Sigmoid colon (tissue), 7 donors: Measurements from ENCODE around the gene SNX19. TPM values are rescaled to one million over a fixed set of nuclear protein-coding genes. Genes with fewer than 3 reads are reported as not detected.

Source experiments
- DNase-seq: peaks from one replicate; pipeline ENCODE4 v3.0.0-alpha.2; 2019
- H3K27ac ChIP-seq, 4 donors: fragments of 200-600 bp; sonication (generic); one replicate each; pipeline ENCODE4 v1.5.1; 2016 to 2019; ENCODE audit warnings: mild to moderate bottlenecking in 1 of 4
- H3K27me3 ChIP-seq, 3 donors: fragments of 200-600 bp; sonication (generic); one replicate each; pipeline ENCODE4 v1.5.1; 2019; ENCODE audit warnings: mild to moderate bottlenecking in 1 of 3
- H3K36me3 ChIP-seq, 4 donors: fragments of 200-600 bp; sonication (generic); one replicate each; pipeline ENCODE4 v1.5.1; 2016 to 2019
- H3K4me1 ChIP-seq, 4 donors: fragments of 200-600 bp; sonication (generic); one replicate each; pipeline ENCODE4 v1.5.1; 2017 to 2019
- H3K4me3 ChIP-seq, 4 donors: fragments of 200-600 bp; sonication (generic); one replicate each; pipeline ENCODE4 v1.5.1; 2017 to 2019; ENCODE audit warnings: mild to moderate bottlenecking in 2 of 4, moderate library complexity in 1 of 4
- H3K9me3 ChIP-seq, 4 donors: fragments of 200-600 bp in 3 of 4; sonication (generic) in 3 of 4; one replicate each; pipeline versions ENCODE4 v1.5.1 to v1.6.1; 2013 to 2019
- EP300 ChIP-seq, 4 donors: sonication (generic); formaldehyde crosslinking; IDR thresholded peaks; one replicate each; pipeline ENCODE4 v1.6.1; 2017; ENCODE audit warnings: antibody characterized with exemption in 4 of 4
- POLR2A ChIP-seq, 2 donors: fragments of 450-650 bp; IDR thresholded peaks; one replicate each; pipeline ENCODE4 v1.6.1; 2016; ENCODE audit warnings: antibody characterized with exemption in 2 of 2, mild to moderate bottlenecking in 2 of 2, moderate library complexity in 2 of 2
- POLR2AphosphoS5 ChIP-seq, 4 donors: sonication (generic); formaldehyde crosslinking; IDR thresholded peaks; one replicate each; pipeline ENCODE4 v1.6.1; 2017; ENCODE audit warnings: antibody characterized with exemption in 4 of 4
- WGBS, 2 donors: extraction: QIAGEN DNeasy Blood & Tissue Kit; methylation state at CpG; one replicate each; pipeline ENCODE4 v1.1.7; 2013; 5-methylcytosine and 5-hydroxymethylcytosine counted together
- intact Hi-C: fragments of 100-400 bp; cut with DNase I; formaldehyde crosslinking; loops from one replicate; pipeline ENCODE4 v1.15.1; 2023
- polyA plus RNA-seq, 3 donors: library from polyadenylated mRNA; stranded (reverse); fragments of 200-250 nt; gene quantifications; one replicate each; pipeline ENCODE4 v1.2.3, GENCODE V29; 2013
- total RNA-seq, 4 donors: library from RNA; depleted of rRNA; stranded (reverse); fragments of >200 nt; gene quantifications; one replicate each; pipeline ENCODE4 v1.1.0, GENCODE V29; 2016
- TF ChIP-seq, protein P1 (sequence below), 4 experiments: fragments of 450-650 bp in 3 of 4; fragments of 200-600 bp in 1 of 4; IDR thresholded peaks; one replicate each; pipeline ENCODE4 v1.5.1; 2016 to 2019; ENCODE audit warnings: antibody characterized with exemption in 4 of 4, mild to moderate bottlenecking in 3 of 4, moderate library complexity in 2 of 4
- donor health status: healthy with polysubstance abuse.
- donor health status: Bipolar disorder and iron deficiency.
- donor health status: healthy.

SNX19 gene
- total and polyA plus RNA-seq, 7 donors = 14.1 to 124 (median 72.1) TPM

DNA sequence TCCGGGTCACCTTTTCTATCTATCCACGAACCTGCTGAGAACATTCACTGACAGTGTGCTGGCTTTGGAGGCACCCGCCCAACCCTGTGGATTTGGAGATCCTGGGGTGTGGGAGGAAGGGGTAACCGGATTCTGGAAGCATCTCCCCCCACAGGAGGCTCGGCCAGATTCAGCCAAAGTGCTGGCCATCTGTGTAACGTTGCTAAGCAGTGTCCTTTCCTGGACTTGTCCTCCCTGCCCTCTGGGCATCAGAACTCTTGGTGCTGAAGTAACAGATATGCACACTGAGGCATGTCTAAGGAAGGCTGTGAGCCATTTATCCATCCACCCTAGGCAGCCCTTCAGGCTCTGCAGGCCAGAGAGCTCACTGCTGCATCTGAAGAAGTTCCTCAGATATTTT lies 85.7 kb downstream of the SNX19 start:
- Histone ChIP-seq H3K4me1 (peaks cover 0 to 49% (median 46%) of the 10 kb centered on the region in 4 donors), H3K4me3 (no peak overlapping the region), H3K27me3 (no peaks in the 10 kb centered on the region), H3K36me3 (no peaks in the 10 kb centered on the region), H3K27ac (peak overlapping the region; percentile 35 to 60 (median 44)), H3K9me3 (no peaks in the 10 kb centered on the region)
- 77 to 78% methylated on average over 6 of the region's 6 CpGs for WGBS, 2 donors
- TF ChIP-seq POLR2A (IDR thresholded peaks at IDR 0.05) = no peak
- TF ChIP-seq POLR2AphosphoS5 (IDR thresholded peaks at IDR 0.05) = no peak
- TF ChIP-seq, protein P1, sequence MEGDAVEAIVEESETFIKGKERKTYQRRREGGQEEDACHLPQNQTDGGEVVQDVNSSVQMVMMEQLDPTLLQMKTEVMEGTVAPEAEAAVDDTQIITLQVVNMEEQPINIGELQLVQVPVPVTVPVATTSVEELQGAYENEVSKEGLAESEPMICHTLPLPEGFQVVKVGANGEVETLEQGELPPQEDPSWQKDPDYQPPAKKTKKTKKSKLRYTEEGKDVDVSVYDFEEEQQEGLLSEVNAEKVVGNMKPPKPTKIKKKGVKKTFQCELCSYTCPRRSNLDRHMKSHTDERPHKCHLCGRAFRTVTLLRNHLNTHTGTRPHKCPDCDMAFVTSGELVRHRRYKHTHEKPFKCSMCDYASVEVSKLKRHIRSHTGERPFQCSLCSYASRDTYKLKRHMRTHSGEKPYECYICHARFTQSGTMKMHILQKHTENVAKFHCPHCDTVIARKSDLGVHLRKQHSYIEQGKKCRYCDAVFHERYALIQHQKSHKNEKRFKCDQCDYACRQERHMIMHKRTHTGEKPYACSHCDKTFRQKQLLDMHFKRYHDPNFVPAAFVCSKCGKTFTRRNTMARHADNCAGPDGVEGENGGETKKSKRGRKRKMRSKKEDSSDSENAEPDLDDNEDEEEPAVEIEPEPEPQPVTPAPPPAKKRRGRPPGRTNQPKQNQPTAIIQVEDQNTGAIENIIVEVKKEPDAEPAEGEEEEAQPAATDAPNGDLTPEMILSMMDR (IDR thresholded peaks at IDR 0.05) = no peak
- TF ChIP-seq EP300 (IDR thresholded peaks at IDR 0.05) = no peak
- intact Hi-C loops = loop anchor here (1.0 to 10.0 kb wide), 2 partner anchors 206 to 396 kb away; no protein-coding TSS in a partner anchor
- DNase-seq = peak; percentile 70

DNA sequence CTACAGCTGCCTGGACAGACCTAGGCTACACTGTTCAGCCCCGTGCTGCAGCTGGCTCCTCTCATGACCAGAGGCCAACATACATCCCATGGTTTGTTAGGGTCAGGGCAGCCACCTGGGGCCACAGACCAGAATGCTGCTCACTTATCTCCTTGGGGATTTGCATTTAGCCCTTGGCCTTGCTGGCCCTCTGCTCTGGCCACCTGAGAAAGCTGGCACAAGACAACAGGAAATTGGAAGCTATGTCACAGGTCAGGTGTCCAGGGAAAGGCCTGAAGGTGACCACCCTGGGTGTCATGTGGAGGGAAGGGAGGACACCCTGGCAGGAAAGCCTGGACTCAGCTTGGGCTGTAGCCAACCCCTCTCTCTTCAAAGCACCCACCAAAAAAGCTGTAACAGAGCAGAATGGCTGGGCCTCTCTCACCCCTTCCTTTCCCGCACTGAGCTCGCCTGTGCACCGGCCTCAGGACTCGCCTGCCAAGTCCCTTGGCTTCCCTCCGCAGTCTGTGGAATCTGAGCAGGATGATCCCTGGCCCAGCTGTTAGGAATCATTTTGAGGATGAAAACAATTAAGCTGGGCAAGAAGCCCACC lies 86.3 kb downstream of the SNX19 start:
- peak; percentile 90 for DNase-seq
- TF ChIP-seq POLR2AphosphoS5 (IDR thresholded peaks at IDR 0.05) = peak in 1 of 4 donors; percentile 15
- TF ChIP-seq, protein P1 (IDR thresholded peaks at IDR 0.05) = no peak
- WGBS, 2 donors = 81 to 90% methylated on average over 6 of the region's 6 CpGs
- peak overlapping the region; percentile 35 to 60 (median 44) for H3K27ac ChIP-seq
- intact Hi-C loops = loop anchor here (1.0 to 10.0 kb wide), 2 partner anchors 205 to 396 kb away; no protein-coding TSS in a partner anchor
- no peak overlapping the region for H3K4me3 ChIP-seq
- no peaks in the 10 kb centered on the region for H3K27me3 ChIP-seq
- H3K9me3 ChIP-seq = no peaks in the 10 kb centered on the region
- no peaks in the 10 kb centered on the region for H3K36me3 ChIP-seq
- H3K4me1 ChIP-seq = peaks cover 0 to 54% (median 50%) of the 10 kb centered on the region in 4 donors

DNA sequence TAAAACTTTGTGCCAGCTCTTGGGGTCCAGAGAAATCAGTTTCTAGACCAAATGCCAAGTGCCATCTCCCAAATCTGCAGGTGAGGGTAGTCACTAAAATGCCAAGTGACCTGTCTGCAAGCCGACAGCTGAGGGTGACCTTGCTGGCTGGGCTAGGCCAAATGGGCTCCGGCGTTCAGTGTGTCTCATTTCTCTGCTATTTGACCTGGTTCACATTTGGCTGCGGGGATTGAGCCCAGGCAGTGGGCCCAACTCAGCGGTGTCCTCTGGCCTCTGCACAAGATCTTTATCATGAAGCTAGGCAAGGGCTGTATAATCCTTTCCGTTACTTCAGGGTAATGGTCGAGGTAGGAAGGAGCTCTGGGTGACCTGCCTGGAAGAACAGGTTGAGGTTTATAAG lies 87.5 kb downstream of the SNX19 start:
- 89 to 94% methylated on average over 7 of the region's 7 CpGs for WGBS, 2 donors
- intact Hi-C loops = no loop called here

DNA sequence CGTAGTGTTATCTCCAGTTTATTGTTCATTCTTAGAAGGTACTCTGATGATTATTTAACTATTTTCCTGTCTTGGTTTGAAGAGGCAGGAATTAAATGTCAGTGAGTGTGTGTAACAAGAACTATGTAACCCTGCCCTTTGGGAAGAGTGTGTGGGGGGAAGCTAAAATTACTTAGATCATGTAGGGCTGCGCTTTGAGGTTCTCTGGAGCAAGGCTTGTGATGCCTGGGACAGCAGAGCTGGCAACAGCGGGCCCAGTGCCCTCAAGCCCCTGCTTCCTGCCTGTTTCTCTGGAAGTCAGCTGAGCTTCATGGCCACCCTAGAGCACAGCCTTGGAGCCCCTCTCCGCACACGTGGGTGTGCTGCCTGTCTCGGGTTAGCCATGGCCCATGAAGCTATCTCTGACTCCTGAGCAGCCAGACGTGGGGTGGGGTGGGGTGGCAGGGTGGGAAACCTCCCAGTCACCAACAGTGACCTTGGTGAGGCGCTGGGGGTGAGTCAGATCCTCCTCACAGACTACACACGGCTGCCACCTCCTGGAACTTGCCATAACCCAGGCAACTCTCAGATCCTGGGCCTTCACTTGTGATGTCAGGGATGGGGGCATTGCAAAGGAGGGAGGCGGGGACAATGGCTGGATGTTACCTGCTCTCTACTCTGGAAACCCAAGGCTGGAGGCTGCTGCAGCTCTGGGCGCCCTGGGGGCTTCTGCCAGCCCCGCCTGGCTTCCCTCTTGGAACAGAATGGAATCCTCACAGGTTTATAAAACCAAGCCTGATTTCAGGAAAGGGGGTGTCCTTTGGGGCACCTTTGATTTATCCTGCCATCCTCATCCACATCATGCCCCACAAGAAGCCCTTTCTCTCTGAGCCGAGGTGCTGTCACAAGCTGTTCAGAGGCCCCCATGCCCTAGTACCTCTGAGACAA lies 88.6 kb downstream of the SNX19 start:
- intact Hi-C loops = loop anchor here (1.0 kb wide), 1 partner anchor 392 kb away; no protein-coding TSS in a partner anchor
- DNase-seq = peak; percentile 80
- no peaks in the 10 kb centered on the region for H3K27me3 ChIP-seq
- WGBS, 2 donors = 52 to 59% methylated on average over 13 of the region's 13 CpGs
- H3K36me3 ChIP-seq = no peaks in the 10 kb centered on the region
- H3K27ac ChIP-seq = peak overlapping the region; percentile 47 to 71 (median 65)
- H3K4me3 ChIP-seq = no peak overlapping the region
- peaks cover 0 to 57% (median 50%) of the 10 kb centered on the region in 4 donors for H3K4me1 ChIP-seq
- no peak for TF ChIP-seq EP300 (IDR thresholded peaks at IDR 0.05)
- no peak for TF ChIP-seq POLR2AphosphoS5 (IDR thresholded peaks at IDR 0.05)
- TF ChIP-seq, protein P1 (IDR thresholded peaks at IDR 0.05) = peak; percentile 16 to 53 (median 30)
- TF ChIP-seq POLR2A (IDR thresholded peaks at IDR 0.05) = no peak
- H3K9me3 ChIP-seq = no peaks in the 10 kb centered on the region

More for the DNA sequence above, 87.5 kb downstream of the SNX19 start:
- no peaks in the 10 kb centered on the region for H3K9me3 ChIP-seq
- no peak overlapping the region for H3K4me3 ChIP-seq
- H3K27me3 ChIP-seq = no peaks in the 10 kb centered on the region
- peaks cover 0 to 57% (median 50%) of the 10 kb centered on the region in 4 donors for H3K4me1 ChIP-seq
- H3K36me3 ChIP-seq = no peaks in the 10 kb centered on the region
- TF ChIP-seq POLR2A (IDR thresholded peaks at IDR 0.05) (no peak), POLR2AphosphoS5 (IDR thresholded peaks at IDR 0.05) (no peak), EP300 (IDR thresholded peaks at IDR 0.05) (no peak)
- TF ChIP-seq, protein P1 (IDR thresholded peaks at IDR 0.05) = no peak
- DNase-seq = peak; percentile 73
- peak overlapping the region in 1 of 4 donors; percentile 65 for H3K27ac ChIP-seq
